ENCODE results near the gene SGK2. TPM values are rescaled to one million over a fixed set of nuclear protein-coding genes. Genes with fewer than 3 reads are reported as not detected.

The SGK2 gene
- total and polyA plus RNA-seq, 2 of the 13 experiments (the other 11 are each of a cell fraction or from before 2014, with no cell fraction given): 6.2 to 29.4 TPM

GRCh38 chr20:43538878-43539700, 19.7 kb upstream of the SGK2 start (continued):
- TF ChIP-seq, protein P1, sequence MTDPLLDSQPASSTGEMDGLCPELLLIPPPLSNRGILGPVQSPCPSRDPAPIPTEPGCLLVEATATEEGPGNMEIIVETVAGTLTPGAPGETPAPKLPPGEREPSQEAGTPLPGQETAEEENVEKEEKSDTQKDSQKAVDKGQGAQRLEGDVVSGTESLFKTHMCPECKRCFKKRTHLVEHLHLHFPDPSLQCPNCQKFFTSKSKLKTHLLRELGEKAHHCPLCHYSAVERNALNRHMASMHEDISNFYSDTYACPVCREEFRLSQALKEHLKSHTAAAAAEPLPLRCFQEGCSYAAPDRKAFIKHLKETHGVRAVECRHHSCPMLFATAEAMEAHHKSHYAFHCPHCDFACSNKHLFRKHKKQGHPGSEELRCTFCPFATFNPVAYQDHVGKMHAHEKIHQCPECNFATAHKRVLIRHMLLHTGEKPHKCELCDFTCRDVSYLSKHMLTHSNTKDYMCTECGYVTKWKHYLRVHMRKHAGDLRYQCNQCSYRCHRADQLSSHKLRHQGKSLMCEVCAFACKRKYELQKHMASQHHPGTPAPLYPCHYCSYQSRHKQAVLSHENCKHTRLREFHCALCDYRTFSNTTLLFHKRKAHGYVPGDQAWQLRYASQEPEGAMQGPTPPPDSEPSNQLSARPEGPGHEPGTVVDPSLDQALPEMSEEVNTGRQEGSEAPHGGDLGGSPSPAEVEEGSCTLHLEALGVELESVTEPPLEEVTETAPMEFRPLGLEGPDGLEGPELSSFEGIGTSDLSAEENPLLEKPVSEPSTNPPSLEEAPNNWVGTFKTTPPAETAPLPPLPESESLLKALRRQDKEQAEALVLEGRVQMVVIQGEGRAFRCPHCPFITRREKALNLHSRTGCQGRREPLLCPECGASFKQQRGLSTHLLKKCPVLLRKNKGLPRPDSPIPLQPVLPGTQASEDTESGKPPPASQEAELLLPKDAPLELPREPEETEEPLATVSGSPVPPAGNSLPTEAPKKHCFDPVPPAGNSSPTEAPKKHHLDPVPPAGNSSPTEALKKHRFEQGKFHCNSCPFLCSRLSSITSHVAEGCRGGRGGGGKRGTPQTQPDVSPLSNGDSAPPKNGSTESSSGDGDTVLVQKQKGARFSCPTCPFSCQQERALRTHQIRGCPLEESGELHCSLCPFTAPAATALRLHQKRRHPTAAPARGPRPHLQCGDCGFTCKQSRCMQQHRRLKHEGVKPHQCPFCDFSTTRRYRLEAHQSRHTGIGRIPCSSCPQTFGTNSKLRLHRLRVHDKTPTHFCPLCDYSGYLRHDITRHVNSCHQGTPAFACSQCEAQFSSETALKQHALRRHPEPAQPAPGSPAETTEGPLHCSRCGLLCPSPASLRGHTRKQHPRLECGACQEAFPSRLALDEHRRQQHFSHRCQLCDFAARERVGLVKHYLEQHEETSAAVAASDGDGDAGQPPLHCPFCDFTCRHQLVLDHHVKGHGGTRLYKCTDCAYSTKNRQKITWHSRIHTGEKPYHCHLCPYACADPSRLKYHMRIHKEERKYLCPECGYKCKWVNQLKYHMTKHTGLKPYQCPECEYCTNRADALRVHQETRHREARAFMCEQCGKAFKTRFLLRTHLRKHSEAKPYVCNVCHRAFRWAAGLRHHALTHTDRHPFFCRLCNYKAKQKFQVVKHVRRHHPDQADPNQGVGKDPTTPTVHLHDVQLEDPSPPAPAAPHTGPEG (CRISPR knock-in tag; IDR thresholded peaks at IDR 0.05): peak; percentile 24; the same call in 1 of the 2 replicates
- TF ChIP-seq KDM5B (CRISPR knock-in tag; IDR thresholded peaks at IDR 0.05; ENCODE audit: borderline replicate concordance) (peak; percentile 70; the same call in 1 of the 2 replicates), ARID5B (CRISPR knock-in tag; IDR thresholded peaks at IDR 0.05) (peak; percentile 55), TBX2 (CRISPR knock-in tag; IDR thresholded peaks at IDR 0.05; ENCODE audit: borderline replicate concordance) (peak; percentile 51; the same call in 1 of the 2 replicates), ZNF253 (CRISPR knock-in tag; IDR thresholded peaks at IDR 0.05; ENCODE audit: borderline replicate concordance) (0 out of 2 replicates have a peak, but pooled peaks have one; percentile 58), CEBPG (CRISPR knock-in tag; IDR thresholded peaks at IDR 0.05) (peak; percentile 64), RAD21 (CRISPR knock-in tag; IDR thresholded peaks at IDR 0.05) (peak; percentile 55), HNRNPL (IDR thresholded peaks at IDR 0.05; ENCODE audit: low read depth, low read length) (peak; percentile 94), THAP7 (CRISPR knock-in tag; IDR thresholded peaks at IDR 0.05) (peak; percentile 61; the same call in 1 of the 2 replicates), ZBTB3 (CRISPR knock-in tag; IDR thresholded peaks at IDR 0.05; ENCODE audit: borderline replicate concordance, low read depth) (no peak)
- TF ChIP-seq, protein P2, sequence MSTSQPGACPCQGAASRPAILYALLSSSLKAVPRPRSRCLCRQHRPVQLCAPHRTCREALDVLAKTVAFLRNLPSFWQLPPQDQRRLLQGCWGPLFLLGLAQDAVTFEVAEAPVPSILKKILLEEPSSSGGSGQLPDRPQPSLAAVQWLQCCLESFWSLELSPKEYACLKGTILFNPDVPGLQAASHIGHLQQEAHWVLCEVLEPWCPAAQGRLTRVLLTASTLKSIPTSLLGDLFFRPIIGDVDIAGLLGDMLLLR (CRISPR knock-in tag; IDR thresholded peaks at IDR 0.05): peak; percentile 72
- TF ChIP-seq, protein P3, sequence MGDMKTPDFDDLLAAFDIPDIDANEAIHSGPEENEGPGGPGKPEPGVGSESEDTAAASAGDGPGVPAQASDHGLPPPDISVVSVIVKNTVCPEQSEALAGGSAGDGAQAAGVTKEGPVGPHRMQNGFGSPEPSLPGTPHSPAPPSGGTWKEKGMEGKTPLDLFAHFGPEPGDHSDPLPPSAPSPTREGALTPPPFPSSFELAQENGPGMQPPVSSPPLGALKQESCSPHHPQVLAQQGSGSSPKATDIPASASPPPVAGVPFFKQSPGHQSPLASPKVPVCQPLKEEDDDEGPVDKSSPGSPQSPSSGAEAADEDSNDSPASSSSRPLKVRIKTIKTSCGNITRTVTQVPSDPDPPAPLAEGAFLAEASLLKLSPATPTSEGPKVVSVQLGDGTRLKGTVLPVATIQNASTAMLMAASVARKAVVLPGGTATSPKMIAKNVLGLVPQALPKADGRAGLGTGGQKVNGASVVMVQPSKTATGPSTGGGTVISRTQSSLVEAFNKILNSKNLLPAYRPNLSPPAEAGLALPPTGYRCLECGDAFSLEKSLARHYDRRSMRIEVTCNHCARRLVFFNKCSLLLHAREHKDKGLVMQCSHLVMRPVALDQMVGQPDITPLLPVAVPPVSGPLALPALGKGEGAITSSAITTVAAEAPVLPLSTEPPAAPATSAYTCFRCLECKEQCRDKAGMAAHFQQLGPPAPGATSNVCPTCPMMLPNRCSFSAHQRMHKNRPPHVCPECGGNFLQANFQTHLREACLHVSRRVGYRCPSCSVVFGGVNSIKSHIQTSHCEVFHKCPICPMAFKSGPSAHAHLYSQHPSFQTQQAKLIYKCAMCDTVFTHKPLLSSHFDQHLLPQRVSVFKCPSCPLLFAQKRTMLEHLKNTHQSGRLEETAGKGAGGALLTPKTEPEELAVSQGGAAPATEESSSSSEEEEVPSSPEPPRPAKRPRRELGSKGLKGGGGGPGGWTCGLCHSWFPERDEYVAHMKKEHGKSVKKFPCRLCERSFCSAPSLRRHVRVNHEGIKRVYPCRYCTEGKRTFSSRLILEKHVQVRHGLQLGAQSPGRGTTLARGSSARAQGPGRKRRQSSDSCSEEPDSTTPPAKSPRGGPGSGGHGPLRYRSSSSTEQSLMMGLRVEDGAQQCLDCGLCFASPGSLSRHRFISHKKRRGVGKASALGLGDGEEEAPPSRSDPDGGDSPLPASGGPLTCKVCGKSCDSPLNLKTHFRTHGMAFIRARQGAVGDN (CRISPR knock-in tag; IDR thresholded peaks at IDR 0.05): peak; percentile 88

All from HepG2 (cell line).